GM12864 (cell line): Measurements from ENCODE around the gene NDUFAB1.

Experiments used
- DNase-seq: peaks from one replicate; pipeline ENCODE4 v3.0.0-alpha.2; 2011; ENCODE audit warnings: low read depth
- H3K4me3 ChIP-seq: 2 replicates; pipeline ENCODE4 v1.5.1; 2011; ENCODE audit warnings: mild to moderate bottlenecking, low read depth, low read length, control low read depth
- TF ChIP-seq, protein P1 (sequence below): IDR thresholded peaks from 2 replicates; pipeline ENCODE4 v1.5.1; 2011; ENCODE audit warnings: low read depth, mild to moderate bottlenecking, moderate library complexity, low read length, control low read depth, inconsistent platforms; ENCODE audit errors: missing control alignments

NDUFAB1 gene

DNA sequence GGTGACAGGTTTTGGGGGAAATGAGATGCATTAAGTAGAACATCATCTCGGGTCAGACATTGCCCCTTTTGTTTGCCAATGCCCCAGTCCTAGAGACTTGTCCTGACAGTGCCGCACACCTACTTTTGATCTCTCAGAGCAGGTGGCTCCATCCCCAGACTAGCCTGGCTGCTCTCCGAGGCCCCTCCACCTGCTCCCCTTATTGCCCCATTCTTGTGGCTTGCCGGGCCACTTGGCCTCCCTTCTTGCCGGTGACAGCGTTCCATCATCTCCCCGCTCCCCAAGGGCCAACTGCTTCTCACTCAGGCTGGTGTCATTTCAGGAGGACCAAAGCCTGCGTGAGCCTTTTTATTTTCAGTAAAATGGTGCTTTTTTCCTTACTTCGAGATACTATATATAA, 23.7 kb downstream of the NDUFAB1 start:
- TF ChIP-seq, protein P1, sequence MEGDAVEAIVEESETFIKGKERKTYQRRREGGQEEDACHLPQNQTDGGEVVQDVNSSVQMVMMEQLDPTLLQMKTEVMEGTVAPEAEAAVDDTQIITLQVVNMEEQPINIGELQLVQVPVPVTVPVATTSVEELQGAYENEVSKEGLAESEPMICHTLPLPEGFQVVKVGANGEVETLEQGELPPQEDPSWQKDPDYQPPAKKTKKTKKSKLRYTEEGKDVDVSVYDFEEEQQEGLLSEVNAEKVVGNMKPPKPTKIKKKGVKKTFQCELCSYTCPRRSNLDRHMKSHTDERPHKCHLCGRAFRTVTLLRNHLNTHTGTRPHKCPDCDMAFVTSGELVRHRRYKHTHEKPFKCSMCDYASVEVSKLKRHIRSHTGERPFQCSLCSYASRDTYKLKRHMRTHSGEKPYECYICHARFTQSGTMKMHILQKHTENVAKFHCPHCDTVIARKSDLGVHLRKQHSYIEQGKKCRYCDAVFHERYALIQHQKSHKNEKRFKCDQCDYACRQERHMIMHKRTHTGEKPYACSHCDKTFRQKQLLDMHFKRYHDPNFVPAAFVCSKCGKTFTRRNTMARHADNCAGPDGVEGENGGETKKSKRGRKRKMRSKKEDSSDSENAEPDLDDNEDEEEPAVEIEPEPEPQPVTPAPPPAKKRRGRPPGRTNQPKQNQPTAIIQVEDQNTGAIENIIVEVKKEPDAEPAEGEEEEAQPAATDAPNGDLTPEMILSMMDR, result no peak
- no peak for DNase-seq
- no peak overlapping the region for H3K4me3 ChIP-seq

GRCh38 chr16:23571895-23572294, 24.2 kb downstream of the NDUFAB1 start:
- no peak for DNase-seq
- TF ChIP-seq, protein P1, result no peak
- H3K4me3 ChIP-seq, result no peak overlapping the region

DNA sequence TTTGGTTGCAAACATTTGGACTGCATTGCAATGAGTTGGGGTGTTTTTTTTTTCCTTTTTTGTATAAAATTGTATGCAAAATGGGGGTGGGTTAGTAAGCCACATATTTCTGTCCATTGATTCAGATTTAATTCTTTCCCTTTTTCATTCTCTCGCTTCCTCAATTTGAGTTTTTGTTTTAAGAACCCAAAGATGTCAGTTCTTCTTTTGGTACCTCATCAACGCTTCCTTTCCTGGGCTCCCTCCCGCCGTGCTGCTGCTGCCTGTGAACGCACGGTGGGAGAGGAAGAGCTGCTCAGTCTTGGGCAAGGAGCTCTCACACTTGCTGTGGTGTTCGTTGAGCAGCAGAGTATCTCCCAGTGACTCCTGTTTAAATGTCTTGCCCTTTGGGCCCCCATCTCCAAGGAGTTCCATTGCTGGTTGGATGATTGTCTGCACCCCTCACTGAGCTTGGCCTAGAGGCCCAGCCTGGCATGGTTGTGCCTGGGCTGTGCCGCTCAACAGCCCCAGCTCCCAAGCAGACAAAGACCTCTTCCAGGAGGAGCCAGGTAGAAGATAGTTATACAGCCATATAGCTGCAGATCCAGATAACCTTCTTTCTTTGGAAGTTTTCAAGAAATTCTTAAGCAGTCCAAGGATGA, 25.0 kb downstream of the NDUFAB1 start:
- no peak for DNase-seq
- TF ChIP-seq, protein P1, result no peak
- no peak overlapping the region for H3K4me3 ChIP-seq

DNA sequence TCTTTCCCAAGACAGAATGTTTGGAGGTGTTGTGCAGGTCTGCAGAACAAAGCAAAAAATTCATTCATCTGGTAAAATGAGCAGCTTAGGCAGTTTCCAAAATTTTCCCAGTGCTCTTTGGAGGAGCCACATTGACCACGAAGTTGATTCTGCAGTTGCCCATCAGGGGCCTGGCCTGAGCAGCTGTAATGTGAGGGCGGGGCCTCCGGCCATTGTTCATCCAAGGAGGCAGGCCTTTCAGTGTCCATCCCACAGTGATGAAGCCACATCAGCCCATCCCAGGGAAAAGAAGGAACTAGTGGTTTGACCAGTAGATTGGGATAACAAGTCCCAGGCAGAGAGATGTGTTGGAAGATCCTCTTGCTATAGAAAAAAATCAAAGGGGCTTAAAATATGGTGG, 28.5 kb downstream of the NDUFAB1 start:
- TF ChIP-seq, protein P1, result no peak
- DNase-seq, result no peak
- H3K4me3 ChIP-seq, result no peak overlapping the region

DNA sequence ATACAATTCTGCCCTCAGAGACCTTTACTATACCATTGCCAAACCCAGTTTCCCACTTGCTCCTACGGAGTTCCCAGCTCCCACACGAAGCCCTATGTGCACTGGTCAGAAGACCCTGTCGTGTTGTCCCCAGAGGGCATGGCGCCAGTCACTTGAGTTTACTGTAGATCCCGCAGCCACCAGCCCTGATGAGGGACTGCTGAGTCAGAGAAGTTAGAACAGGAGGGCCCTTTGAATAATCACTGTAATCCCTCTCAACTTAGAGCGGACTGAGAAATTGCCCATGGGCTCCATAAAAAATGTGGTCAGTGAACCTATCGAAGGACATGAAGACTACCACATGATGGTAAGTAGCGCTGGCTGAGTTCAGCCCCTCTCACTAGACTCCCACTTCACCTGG, 29.4 kb downstream of the NDUFAB1 start:
- no peak overlapping the region for H3K4me3 ChIP-seq
- TF ChIP-seq, protein P1, result no peak
- no peak for DNase-seq

DNA sequence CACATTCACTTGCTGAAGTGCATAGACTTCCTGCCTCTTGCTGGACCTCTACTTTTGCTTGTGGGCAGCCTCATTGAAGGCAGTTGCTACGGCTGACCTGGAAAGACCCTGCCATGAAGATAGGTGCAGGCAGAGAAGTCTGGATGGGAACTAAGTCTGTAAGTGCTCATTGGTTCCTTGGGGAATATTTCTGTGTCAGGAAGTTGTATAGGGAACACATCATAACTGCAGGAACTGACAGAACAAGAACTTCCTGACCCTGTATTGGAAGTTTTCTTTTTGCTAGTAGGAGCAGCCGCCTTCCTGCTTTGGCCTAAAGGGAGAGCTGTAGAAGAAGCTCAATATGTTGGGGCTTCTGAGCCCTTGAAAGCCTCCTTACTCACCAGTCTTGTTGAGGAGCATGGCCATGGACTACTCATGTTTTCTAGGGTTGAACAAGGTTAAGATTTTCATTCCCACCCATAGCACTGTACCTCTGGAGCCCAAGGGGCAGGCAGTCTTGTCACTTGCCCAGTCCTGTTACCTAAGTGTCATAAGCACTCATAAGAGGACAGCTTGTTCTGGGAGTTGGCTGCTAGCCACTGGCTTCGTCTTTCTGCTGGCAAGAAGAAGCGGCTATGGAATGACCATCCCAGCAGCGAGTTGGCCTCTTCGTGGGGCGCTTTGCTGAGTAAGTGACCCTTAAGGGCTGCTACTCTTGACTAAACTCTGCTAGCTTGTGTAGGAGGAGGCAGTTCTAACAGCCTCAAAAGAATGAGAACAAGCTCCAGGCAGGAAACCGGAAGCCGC, 31.3 kb downstream of the NDUFAB1 start:
- H3K4me3 ChIP-seq, result no peak overlapping the region

More for the DNA sequence above, 31.3 kb downstream of the NDUFAB1 start:
- no peak for DNase-seq
- TF ChIP-seq, protein P1, result no peak
